ENCODE measurements around the gene ANKRD13D.

ANKRD13D gene

GRCh38 chr11:67278939-67279588 lies 10.0 kb upstream of the ANKRD13D start:
- TF ChIP-seq CTCF (IDR thresholded peaks at IDR 0.05; ENCODE audit: low read depth, low read length) = no peak
- in situ Hi-C loops (cut with HindIII; ENCODE audit: low sequenced_read_pairs) = no loop called here
- H3K4me3 ChIP-seq (ENCODE audit: low read depth, low read length) = no peak overlapping the region
- DNase-seq (ENCODE audit: low read depth, low spot score) = no peak

- DNase-seq (ENCODE audit: low read depth, low spot score) = no peak
- no peak for TF ChIP-seq CTCF (IDR thresholded peaks at IDR 0.05; ENCODE audit: low read depth, low read length)
- in situ Hi-C loops (cut with HindIII; ENCODE audit: low sequenced_read_pairs) = no loop called here
- H3K4me3 ChIP-seq (ENCODE audit: low read depth, low read length) = no peak overlapping the region
These were observed 9.3 kb upstream of the ANKRD13D start for GRCh38 chr11:67279589-67280340.

GRCh38 chr11:67280341-67280787 lies 8.7 kb upstream of the ANKRD13D start:
- no peak overlapping the region for H3K4me3 ChIP-seq (ENCODE audit: low read depth, low read length)
- in situ Hi-C loops (cut with HindIII; ENCODE audit: low sequenced_read_pairs) = no loop called here
- no peak for TF ChIP-seq CTCF (IDR thresholded peaks at IDR 0.05; ENCODE audit: low read depth, low read length)
- DNase-seq (ENCODE audit: low read depth, low spot score) = no peak

- in situ Hi-C loops (cut with HindIII; ENCODE audit: low sequenced_read_pairs) = no loop called here
- no peak for TF ChIP-seq CTCF (IDR thresholded peaks at IDR 0.05; ENCODE audit: low read depth, low read length)
- DNase-seq (ENCODE audit: low read depth, low spot score) = no peak
These were observed 8.1 kb upstream of the ANKRD13D start for GRCh38 chr11:67280788-67281551.

GRCh38 chr11:67281552-67282150 lies 7.5 kb upstream of the ANKRD13D start:
- H3K4me3 ChIP-seq (ENCODE audit: low read depth, low read length) = no peak overlapping the region
- in situ Hi-C loops (cut with HindIII; ENCODE audit: low sequenced_read_pairs) = no loop called here
- no peak for TF ChIP-seq CTCF (IDR thresholded peaks at IDR 0.05; ENCODE audit: low read depth, low read length)
- DNase-seq (ENCODE audit: low read depth, low spot score) = no peak

More at GRCh38 chr11:67280788-67281551, 8.1 kb upstream of the ANKRD13D start:
- no peak overlapping the region for H3K4me3 ChIP-seq (ENCODE audit: low read depth, low read length)

GRCh38 chr11:67282155-67282875 lies 6.8 kb upstream of the ANKRD13D start:
- DNase-seq (ENCODE audit: low read depth, low spot score) = no peak
- no peak for TF ChIP-seq CTCF (IDR thresholded peaks at IDR 0.05; ENCODE audit: low read depth, low read length)
- no peak overlapping the region for H3K4me3 ChIP-seq (ENCODE audit: low read depth, low read length)
- in situ Hi-C loops (cut with HindIII; ENCODE audit: low sequenced_read_pairs) = no loop called here

Measured in astrocyte of the spinal cord (primary cell).